ENCODE measurements around the gene CUEDC1.

DNA sequence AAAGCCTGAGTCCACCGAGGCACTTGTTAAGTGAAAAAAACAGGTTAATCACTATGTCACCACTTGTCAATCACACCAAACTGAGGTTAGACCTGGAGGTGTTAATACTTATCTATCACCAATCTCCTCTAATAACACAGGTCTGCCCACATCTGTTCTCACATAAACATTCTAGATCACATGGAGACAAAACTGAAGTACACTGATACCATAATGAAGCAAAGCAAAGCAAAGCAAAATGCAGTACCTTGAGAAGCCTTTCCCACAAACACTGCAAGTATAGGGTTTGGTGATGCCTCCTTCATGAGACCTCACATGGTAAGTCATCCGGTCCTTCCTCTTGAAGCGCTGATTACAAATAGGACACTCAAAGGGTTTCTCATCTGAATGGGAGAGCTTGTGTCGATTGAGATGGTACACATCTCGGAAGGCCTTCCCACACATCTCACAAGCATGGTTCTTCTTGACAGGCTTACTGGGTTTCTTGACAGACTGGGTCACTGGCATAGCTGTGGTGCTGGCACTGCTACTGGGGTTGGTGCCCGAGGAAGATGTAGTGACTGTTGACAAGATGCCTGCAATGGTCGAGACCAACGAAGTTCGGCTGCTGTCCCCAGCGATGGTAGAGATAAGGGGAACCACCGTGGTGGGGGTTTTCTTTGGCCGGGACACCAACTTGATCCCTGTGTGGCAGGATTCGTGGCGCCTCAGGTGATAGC lies 27.4 kb upstream of the CUEDC1 start:
- TF ChIP-seq, protein P1, sequence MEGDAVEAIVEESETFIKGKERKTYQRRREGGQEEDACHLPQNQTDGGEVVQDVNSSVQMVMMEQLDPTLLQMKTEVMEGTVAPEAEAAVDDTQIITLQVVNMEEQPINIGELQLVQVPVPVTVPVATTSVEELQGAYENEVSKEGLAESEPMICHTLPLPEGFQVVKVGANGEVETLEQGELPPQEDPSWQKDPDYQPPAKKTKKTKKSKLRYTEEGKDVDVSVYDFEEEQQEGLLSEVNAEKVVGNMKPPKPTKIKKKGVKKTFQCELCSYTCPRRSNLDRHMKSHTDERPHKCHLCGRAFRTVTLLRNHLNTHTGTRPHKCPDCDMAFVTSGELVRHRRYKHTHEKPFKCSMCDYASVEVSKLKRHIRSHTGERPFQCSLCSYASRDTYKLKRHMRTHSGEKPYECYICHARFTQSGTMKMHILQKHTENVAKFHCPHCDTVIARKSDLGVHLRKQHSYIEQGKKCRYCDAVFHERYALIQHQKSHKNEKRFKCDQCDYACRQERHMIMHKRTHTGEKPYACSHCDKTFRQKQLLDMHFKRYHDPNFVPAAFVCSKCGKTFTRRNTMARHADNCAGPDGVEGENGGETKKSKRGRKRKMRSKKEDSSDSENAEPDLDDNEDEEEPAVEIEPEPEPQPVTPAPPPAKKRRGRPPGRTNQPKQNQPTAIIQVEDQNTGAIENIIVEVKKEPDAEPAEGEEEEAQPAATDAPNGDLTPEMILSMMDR (IDR thresholded peaks at IDR 0.05) = no peak
- TF ChIP-seq POLR2A (IDR thresholded peaks at IDR 0.05) = no peak

All from transverse colon (tissue), 3 donors.